GM18517 (cell line): ENCODE results near the gene KCTD11.
"Not testable (repeated sequence)": the region's sequence is repeated elsewhere in the genome, so short reads cannot be mapped to it uniquely, and the experiment has no call there.

Source experiments
- ATAC-seq: cut with Tn5 transposase; IDR thresholded peaks from one replicate; pipeline ENCODE4 v1.9.1; 2021; ENCODE audit warnings: mild to moderate bottlenecking, moderate library complexity; ENCODE audit not compliant: unreplicated experiment

KCTD11 gene

DNA sequence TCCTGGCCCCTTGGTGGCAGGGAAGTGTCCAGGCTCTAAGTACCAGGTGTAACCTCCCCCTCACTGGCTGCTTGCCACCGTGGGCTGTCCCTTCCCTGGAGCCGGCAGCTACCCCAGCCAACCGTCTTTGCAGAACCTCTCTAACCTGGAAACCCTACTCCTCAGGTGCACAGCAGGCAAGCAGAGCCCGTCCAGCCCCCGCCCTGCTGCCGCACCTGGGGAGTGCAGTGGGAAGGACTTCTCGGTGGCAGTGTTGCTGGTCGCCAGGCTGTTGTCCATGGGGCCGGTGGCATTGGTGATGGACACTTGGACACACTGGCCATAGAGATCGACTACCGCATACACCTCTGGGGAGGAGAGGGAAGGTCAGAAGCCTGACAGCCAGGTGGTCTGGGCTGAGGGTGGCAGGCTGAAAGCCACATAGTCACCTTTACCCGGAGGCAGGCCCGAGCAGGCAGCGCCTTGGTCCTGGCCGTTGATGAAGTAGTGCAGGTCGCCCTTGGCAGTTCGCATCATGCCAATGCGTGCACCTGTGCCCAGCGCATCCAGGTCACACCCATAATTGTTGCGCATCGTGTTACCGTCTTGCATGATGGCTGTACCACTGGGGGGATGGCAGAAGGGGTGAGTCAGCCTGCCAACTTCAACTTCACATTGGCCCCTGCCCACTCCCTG lies 29.3 kb upstream of the KCTD11 start:
- ATAC-seq = no peak

DNA sequence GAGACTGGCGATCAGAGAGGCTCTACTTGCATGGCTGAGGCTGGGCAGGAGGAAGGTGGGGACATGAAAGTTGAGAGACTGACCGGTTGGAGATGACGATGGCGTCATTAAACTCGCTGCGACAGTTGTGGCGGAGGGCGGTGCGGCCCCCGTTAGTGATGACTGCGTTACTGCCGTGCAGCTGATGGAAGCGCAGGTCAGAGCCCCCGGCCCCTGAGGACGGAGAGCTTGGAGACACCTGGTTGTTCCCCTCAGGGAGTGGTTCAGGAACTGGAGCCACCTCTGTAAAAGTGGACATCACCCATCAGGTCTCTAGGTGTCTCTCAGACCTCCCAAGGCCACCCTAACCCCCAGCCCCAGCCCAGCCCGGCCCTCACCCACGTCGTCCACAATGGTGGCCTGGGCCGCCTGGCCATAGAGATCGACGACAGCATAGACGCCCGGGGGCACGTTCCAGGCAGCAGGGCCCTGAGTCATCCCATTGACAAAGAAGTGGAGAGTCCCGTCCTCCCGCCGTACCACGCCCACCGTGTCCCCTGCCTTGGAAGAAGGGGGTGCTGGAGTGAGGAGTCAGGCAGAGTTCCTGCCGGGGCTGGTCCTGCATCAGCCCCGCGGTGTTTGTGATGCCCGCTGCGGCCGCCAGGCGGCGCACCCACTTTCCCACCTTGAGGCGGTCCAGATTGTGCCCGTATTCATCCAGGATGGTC lies 28.1 kb upstream of the KCTD11 start:
- no peak for ATAC-seq

DNA sequence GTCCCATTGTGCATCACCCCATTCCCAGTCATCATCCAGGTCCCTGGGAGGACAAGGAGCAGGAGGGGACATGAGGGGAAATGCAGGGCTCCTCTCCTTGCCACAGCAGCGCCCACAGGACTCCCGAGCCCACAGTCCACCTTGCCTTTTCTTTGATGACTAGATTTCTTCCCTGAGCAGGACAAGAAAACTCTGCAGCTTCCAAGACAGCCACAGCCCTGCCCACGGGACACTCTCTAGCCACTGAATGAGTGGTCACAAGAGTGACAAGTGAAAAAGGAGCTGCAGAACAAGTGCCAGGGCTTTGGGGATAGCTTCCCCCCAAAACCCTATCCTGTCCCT lies 27.6 kb upstream of the KCTD11 start:
- no peak for ATAC-seq

DNA sequence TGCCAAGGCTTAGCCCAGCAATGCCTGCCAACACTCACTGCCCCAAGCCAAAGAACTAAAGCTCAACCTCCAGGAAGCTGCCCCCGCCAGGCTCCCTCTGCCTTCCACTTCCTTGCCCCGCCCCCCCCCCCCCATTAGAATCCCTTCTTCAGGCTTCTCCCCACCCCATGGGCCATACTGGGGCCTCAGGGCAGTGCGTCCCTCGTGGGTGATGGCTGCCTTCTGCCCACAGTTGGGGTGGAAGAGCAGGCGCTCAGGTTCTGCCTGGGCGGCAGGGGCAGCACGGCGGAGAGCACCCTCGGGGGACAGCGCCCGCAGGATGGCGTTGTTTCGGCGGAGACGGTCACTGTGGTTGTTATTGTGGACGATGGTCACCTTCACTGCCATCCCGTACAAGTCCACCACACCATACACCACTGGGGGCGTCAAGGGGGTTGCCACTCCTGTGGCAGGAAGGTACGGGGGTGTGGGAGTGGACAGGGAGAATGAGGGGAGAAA lies 26.9 kb upstream of the KCTD11 start:
- no peak for ATAC-seq

DNA sequence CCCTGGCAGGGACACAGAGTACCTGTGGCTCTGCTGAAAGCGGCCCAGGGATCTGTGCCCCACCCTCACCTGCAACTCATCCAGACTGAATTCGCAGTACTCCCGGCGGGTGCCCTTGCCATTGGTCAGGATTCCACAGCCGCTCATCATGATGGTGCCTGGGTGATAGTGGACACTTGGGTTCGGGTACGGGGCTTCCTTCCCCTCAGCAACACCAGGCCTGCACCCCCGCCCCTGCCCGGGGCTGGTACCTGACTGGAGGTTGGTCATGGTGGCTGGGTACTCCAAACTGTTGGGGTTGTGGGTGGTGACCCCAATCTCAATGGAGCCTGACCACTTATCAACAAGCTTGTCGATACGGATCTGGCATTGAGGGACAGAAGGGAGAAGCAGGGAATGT lies 25.8 kb upstream of the KCTD11 start:
- ATAC-seq = no peak

DNA sequence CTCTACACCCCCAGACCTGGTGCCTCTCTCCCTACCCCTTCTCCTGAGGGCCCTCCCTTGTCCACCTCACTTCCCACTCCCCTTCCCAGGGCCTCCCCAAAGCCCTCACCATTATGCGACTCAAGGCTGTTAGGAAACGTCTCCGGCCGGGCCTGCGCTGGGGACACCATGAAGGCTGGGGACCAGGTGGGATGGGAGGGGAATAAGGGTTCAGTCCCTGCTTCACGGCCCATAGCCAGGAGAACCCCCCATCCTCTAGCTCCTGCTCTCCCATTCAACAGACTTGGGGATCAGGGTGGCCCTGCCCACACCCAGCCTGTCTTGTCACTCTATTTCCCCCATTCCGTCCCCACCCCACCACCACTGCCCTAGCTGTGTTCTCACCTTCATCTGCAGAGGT lies 24.9 kb upstream of the KCTD11 start:
- no peak for ATAC-seq

DNA sequence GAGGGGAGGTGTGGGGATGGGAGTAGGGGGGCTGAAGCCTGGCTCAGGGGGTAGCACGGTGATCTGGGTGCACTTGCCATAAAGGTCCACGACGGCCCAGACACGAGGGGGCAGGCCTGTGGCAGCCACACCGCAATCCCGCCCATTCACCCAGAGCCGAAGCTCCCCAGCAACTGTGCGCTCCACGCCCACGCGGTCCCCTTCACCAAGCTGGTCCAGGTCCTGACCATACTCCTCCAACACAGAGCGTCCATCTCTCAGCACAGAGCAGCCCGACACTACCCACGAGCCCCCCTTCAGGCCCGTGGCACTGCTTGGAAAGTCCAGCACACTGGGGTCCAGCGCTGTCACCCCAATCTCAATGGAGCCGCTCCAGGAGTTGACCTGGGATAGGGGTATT lies 24.5 kb upstream of the KCTD11 start:
- no peak for ATAC-seq

DNA sequence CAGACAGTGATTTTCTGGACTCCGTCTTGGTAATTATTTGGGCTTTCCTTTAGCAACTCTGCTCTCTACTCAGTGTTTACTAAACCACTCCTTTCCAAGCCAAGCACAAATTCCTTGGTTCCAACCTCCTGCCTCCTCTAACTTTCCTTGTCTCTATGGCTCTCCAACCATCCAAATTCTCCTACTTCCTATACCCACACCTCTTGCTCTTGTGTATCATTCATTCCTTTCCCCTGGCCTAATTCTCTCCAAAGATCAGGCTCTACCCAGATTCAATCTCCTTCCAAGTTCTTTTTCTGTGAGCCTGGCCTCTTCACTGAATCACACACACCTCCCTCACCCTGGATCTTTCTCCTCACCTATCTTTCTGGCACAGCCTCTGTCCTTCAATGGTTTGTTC lies 24.0 kb upstream of the KCTD11 start:
- ATAC-seq = no peak

DNA sequence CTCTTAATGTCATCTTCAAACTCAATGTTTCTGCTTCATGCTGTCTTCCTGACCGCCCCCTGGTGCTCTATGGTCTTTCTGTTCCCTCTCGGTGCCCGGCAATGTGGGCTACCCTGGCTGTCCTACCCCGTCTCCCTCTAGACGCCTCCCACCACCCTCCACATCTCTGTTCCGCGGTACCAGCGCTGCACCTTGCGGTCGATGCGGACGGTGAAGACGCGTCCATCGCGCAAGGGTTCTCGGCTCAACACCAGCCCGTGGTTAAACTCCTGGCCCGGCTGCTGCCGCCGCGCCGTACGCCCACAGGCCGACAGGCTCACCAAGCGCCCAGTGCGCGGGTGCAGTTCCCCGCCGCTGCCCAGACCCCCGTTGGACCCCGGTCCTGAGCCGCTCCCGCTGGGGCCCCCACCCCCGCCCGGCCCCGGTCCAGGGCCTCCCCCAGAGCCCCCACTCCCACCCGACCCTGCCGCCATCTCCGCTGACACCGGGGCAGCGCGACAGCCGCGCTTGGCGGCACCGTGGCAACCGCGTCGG lies 23.1 kb upstream of the KCTD11 start, which contains the start of gene NEURL4:
NEURL4 (minus strand) TSS at position 496 of the 534 bp plus-strand sequence; CDS start at position 473, 23 bp downstream.
- peak; percentile 11 for ATAC-seq

DNA sequence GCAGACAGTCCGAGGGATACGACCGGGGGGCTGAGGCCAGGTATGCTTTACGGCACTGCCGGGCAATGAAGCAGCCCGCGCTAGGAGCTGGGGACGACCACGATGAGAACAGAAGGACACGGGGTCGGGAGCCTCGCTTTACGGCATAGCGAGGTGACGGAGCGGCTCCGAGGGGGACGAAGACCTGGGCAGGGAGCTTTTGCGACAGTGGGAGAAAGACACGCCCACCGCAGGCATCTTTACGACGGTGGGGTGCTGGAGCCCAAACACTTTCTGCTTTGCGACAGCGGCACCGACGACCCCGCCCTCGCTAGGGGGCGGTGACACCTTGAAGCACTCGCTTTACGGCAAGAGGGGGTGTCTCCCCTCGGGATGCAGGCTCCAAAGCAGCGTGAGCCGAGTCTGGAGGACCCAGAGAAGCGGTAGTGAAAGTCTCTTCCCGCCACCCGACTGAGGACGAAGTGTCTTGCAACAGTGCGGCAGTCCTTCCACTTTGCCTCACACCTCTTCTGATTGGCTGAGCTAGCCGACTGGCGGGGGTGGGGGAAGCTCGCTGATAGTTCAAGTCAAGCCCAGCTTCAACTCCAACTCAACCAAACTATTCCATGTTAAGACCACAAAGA lies 22.5 kb upstream of the KCTD11 start:
- ATAC-seq = peak; percentile 62

DNA sequence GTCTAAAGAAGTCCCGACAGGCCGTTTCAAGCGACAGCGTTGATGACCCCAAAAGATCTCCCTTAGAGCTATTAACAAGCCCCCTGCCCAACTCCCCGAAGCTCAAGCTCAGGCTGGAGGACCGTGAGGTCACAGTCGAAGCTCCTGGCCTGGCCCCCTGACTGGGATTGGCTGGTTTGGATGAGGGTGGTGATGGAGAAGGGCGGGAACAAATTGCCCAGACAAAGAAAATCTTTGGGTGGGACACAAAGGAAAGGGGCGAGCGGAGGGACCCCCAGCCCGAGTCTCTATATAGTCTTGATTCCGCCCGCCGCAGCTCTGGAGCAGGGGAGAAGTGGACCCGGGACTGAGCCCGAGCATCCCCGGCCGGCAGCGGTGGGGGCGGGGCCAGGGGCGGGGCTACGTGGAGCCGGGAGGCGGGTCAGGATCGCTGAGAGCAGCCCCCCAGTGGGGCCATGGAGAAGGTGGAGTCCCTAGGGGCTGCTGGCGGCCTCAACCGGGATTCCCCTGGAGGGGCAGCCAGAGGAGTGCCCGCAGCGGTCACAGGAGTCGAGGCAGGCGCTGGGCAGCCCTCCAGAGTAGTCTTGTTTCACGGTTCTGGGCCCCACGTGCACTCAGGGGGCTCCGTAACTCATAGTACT lies 21.8 kb upstream of the KCTD11 start:
- peak; percentile 40 for ATAC-seq

DNA sequence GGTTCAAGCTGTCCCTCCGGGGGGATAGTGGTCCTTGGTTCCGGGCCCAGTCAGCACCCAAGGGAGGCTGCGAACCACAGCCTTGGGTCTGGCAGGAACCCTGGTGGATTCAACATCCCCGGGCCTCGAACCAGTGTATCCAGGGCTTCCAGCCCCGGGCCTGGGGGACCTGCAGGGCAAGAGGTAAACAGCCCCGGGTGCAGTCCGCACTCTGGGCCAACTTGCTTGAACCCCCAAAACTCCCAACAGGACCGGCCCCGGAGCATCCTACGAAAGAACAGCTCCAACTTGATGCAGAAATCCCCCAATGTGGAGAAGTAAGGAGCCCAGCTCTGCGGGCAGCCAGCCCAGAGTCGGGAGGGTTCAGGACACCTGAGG lies 21.3 kb upstream of the KCTD11 start:
- no peak for ATAC-seq

DNA sequence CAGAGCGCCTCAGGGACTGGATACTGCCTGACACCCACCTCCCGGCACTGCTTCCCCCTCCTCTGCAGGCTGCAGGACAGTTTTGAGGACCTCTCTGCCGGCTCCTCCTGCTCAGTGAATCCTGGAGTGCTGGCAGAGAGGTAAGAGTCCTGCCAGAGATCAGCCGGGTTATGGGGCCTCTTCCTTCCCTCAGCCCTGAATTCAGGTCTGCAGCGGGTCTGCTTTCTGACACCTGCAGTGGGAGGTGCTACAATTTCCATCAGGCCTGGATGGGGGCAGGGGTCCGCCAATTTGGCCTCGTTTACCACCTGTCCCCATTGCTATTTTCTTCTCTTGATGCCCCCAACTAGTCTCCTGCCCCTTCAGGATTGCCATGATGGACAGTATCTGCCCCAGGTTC lies 19.9 kb upstream of the KCTD11 start:
- no peak for ATAC-seq

DNA sequence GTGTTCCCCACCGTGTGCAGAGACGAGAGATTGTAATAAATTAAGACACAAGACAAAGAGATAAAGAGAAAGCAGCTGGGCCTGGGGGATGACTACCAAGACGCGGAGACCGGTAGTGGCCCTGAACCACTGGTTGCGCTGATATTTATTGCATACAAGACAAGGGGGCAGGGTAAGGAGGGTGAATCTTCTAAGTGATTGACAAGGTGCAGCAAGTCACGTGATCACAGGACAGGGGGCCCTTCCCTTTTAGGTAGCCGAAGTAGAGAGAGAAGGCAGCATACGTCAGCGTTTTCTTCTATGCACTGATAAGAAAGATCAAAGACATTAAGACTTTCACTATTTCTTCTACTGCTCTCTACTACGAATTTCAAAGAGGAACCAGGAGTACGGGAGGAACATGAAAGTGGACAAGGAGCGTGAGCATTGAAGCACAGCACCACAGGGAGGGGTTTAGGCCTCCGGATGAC lies 19.3 kb upstream of the KCTD11 start:
- not testable (repeated sequence) for ATAC-seq

DNA sequence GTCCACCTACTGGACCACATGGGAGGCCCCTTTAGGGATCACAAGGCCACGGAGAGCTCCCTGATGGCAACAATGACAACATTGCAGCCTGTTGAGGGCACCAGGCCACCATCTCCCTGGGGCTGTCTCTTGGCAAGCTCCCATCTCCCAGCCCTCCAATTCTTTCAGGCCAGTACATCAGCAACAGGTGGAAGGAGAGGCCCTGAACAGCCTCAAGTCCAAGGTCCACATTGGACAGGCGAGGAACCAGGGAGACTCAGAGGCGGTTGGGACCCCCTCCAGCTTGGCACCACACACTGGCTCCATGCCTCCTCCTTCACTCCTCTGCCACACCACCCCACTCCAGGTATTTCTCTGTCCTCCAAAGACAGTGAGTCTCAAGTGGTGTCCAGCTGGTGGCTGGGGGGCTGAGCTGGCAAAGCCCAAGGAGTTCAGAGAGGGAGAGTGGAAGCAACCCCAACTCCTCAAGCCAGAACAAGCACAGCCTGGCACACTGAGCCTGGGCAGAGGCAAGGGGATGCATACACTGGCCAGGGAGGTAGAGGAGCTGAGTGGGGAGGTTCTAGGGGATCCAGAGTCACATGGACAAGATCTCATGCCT lies 16.9 kb upstream of the KCTD11 start:
- no peak for ATAC-seq

DNA sequence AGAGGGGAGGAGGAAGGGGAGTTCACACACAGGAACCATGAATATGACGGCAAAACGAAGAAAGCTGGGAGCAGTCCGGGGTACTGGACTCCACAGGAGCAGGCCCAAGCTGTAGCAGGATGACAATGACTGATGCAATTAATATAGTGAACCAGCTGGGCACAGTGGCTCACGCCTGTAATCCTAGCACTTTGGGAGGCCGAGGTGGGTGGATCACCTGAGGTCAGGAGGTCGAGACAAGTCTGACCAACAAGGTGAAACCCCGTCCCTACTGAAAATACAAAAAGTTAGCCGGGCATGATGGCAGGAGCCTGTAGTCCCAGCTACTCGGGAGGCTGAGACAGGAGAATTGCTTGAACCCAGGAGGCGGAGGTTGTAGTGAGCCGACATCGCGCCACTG lies 16.2 kb upstream of the KCTD11 start:
- not testable (repeated sequence) for ATAC-seq

DNA sequence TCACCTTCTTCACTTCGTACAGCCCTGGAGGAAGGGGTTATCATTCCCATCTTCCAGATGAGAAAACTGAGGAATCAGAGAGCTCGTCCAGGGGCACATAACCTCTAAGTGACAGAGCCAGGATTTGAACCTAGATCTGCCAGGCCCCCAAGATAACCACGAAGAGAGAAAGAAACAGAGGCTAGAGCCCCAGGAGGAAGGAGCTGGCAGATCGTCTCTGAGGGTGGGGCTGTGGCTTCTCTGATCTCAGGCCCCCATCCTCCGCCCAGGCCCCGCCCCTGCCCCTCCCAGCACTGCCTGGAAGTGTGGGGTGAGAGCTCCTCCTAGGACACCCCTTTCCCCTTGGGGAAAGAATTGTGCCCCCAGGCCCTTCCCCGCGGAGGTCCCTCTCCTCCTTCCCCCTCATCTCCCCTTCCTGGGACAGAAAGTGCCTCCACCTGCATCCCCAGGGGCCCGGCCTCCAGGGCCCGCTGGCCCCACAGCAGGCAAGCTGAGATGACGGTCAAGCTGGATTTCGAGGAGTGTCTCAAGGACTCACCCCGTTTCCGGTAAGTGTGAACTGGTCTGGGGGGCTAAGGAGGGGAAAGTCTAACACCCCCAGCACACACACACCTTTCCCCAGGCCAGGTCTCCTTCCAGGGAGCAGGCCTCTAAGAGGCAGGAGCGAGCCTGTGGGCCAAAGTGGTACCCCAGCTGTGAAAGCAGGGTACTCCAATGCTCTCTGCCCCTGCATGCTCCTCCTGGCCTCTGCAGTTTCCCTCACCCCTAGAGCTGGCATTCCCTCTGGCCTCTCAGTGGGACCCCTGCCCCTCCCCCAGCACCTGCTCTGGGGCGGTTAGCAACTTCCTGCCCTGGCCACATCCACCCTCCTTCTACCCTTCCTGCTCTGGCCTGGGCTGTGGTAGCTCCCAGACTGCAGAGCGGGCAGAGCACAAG lies 15.5 kb upstream of the KCTD11 start, which contains the start of gene ACAP1:
ACAP1 (plus strand) TSS at position 290 of the 936 bp plus-strand sequence; CDS start at position 496, 206 bp downstream.
- ATAC-seq = no peak

DNA sequence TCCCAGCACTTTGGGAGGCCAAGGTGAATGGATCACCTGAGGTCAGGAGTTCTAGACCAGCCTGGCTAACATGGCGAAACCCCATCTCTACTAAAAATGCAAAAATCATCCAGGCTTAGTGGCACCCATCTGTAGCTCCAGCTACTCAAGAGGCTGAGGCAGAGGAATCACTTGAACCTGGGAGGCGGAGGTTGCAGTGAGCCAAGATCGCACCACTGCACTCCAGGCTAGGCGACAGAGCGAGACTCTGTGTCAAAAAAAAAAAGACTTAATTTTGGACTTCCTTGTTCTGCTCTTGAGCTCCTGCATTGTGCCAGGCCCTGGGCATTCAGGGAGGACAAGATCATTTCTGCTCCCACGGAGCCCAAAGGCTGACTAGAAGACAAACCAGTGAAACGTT lies 14.4 kb upstream of the KCTD11 start:
- not testable (repeated sequence) for ATAC-seq

DNA sequence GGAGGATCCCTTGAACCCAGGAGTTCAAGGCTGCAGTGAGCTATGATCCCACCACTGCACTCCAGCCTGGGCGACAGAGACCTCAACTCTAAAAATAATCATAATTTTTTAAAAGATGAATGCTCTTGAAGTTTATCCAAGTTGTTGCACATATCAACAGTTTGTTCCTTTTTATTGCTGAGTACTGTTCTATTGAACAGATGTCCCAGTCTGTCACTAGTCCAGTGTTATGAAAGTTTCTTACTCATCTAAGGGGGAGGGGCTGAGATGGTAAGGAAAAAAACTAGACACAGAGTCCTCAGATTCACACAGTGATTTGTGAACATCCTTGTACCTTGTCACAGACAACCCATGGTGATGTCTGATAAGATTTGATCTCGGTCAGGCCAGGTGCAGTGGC lies 11.8 kb upstream of the KCTD11 start:
- ATAC-seq = no peak

DNA sequence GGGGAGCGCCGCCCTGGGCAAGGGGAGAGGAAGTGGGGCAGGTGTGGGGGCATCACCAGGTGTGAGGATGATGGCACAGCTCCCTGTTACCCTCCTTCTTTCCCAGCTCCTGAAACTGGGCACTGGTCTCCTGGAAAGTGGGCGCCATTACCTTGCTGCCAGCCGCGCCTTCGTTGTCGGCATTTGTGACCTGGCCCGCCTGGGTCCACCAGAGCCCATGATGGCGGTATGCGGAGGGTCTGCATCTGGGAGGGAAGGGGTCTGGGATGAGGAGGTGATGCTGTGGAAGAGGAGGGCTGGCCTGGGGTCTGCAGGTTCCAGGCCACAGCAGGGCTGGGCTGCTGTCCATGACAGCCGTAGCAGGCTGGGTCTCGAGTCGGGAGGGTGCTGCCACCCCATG lies 10.1 kb upstream of the KCTD11 start:
- no peak for ATAC-seq
